GM23338 (cell line): ENCODE data around the gene TMEM163. TPM values are rescaled to one million over a fixed set of nuclear protein-coding genes. Genes with fewer than 3 reads are reported as not detected.

Source experiments
- ATAC-seq: fragments of 200-7000 bp; cut with Tn5 transposase; 3 replicates; pipeline ENCODE4 v1.9.1; 2020
- DNase-seq: peaks from one replicate; pipeline ENCODE4 v3.0.0-alpha.2; 2015; ENCODE audit warnings: low spot score
- H2AFZ ChIP-seq: fragments of 200-600 bp; sonication (generic); 2 replicates; pipeline ENCODE4 v1.8.0; 2016; ENCODE audit warnings: antibody characterized with exemption, mild to moderate bottlenecking, moderate library complexity
- H3F3A ChIP-seq: fragments of 200-600 bp; sonication (generic); replicated peaks from 2 replicates; pipeline ENCODE4 v1.8.0; 2017; ENCODE audit warnings: antibody characterized with exemption, mixed run types, low read depth
- H3K27ac ChIP-seq: fragments of 200-600 bp; sonication (generic); 2 replicates; pipeline ENCODE4 v1.6.1; 2016; ENCODE audit warnings: low read depth
- H3K27me3 ChIP-seq: fragments of 200-600 bp; sonication (generic); 2 replicates; pipeline ENCODE4 v1.8.0; 2016; ENCODE audit warnings: mild to moderate bottlenecking, mixed run types, moderate library complexity; ENCODE audit not compliant: insufficient read depth
- H3K36me3 ChIP-seq: fragments of 200-600 bp; sonication (generic); 2 replicates; pipeline ENCODE4 v1.8.0; 2016; ENCODE audit warnings: mild to moderate bottlenecking; ENCODE audit not compliant: insufficient read depth
- H3K4me1 ChIP-seq: fragments of 200-600 bp; sonication (generic); 2 replicates; pipeline ENCODE4 v1.8.0; 2016; ENCODE audit warnings: mild to moderate bottlenecking, moderate library complexity; ENCODE audit not compliant: insufficient read depth
- H3K4me2 ChIP-seq: fragments of 200-600 bp; sonication (generic); 2 replicates; pipeline ENCODE4 v1.7.1; 2017; ENCODE audit warnings: mixed run types
- H3K4me3 ChIP-seq: fragments of 200-600 bp; sonication (generic); 2 replicates; pipeline ENCODE4 v1.6.1; 2016; ENCODE audit warnings: mixed run types
- H3K79me2 ChIP-seq: fragments of 200-600 bp; sonication (generic); replicated peaks from 2 replicates; pipeline ENCODE4 v1.8.0; 2017; ENCODE audit warnings: mild to moderate bottlenecking; ENCODE audit not compliant: insufficient read depth
- H3K9me2 ChIP-seq: fragments of 200-600 bp; sonication (generic); 2 replicates; pipeline ENCODE4 v1.8.0; 2017; ENCODE audit not compliant: insufficient read depth
- H4K20me1 ChIP-seq: fragments of 200-600 bp; sonication (generic); replicated peaks from 2 replicates; pipeline ENCODE4 v1.8.0; 2017; ENCODE audit warnings: mild to moderate bottlenecking; ENCODE audit not compliant: insufficient read depth
- H3K27ac Mint-ChIP-seq: 2 replicates; pipeline ENCODE4 v1.8.0; 2020; ENCODE audit warnings: inconsistent platforms, mild to moderate bottlenecking, moderate library complexity, mixed read lengths
- H3K27me3 Mint-ChIP-seq: 3 replicates; pipeline ENCODE4 v1.8.0; 2022; ENCODE audit warnings: low read depth, mild to moderate bottlenecking, moderate library complexity, mixed read lengths, inconsistent platforms; ENCODE audit not compliant: insufficient read depth, poor library complexity
- H3K36me3 Mint-ChIP-seq: 3 replicates; pipeline ENCODE4 v1.8.0; 2021; ENCODE audit warnings: low read depth, mild to moderate bottlenecking, inconsistent platforms, moderate library complexity, mixed read lengths
- H3K4me1 Mint-ChIP-seq: 3 replicates; pipeline ENCODE4 v1.8.0; 2020; ENCODE audit warnings: mild to moderate bottlenecking, inconsistent platforms, mixed read lengths
- H3K4me3 Mint-ChIP-seq: 3 replicates; pipeline ENCODE4 v1.8.0; 2021; ENCODE audit warnings: moderate library complexity, mild to moderate bottlenecking, inconsistent platforms, mixed read lengths
- H3K9me3 Mint-ChIP-seq: 3 replicates; pipeline ENCODE4 v1.8.0; 2020; ENCODE audit warnings: moderate library complexity, mild to moderate bottlenecking, inconsistent platforms, mixed read lengths
- CREB1 ChIP-seq: fragments of 250-450 bp; sonication (Bioruptor Pico); IDR thresholded peaks from 2 replicates; pipeline ENCODE4 v1.5.0; 2020; ENCODE audit warnings: low read depth, mild to moderate bottlenecking, moderate library complexity
- CTCF ChIP-seq, 2 experiments: fragments of 200-600 bp in 1 of 2; sonication (generic) in 1 of 2; conservative IDR thresholded peaks; 2 replicates each; pipeline versions ENCODE4 v1.5.1 to v1.6.1; 2016 to 2017; ENCODE audit warnings: antibody characterized with exemption in 2 of 2, low read depth in 2 of 2, mild to moderate bottlenecking in 2 of 2, moderate library complexity in 1 of 2
- ETS1 ChIP-seq: IDR thresholded peaks from 2 replicates; pipeline ENCODE4 v1.6.1; 2016; ENCODE audit warnings: antibody characterized with exemption
- EZH2 ChIP-seq: fragments of 200-600 bp; sonication (generic); IDR thresholded peaks from one replicate; pipeline ENCODE4 v1.8.0; 2017; ENCODE audit warnings: antibody characterized with exemption, mild to moderate bottlenecking, low read depth; ENCODE audit not compliant: unreplicated experiment
- EZH2phosphoT487 ChIP-seq: fragments of 200-600 bp; sonication (generic); IDR thresholded peaks from one replicate; pipeline ENCODE4 v1.8.1; 2018; ENCODE audit warnings: antibody characterized with exemption; ENCODE audit not compliant: unreplicated experiment
- JUNB ChIP-seq: IDR thresholded peaks from one replicate; pipeline ENCODE4 v1.6.1; 2016; ENCODE audit warnings: antibody characterized with exemption; ENCODE audit not compliant: unreplicated experiment
- NANOG ChIP-seq: IDR thresholded peaks from 2 replicates; pipeline ENCODE4 v1.6.1; 2016; ENCODE audit warnings: antibody characterized with exemption, borderline replicate concordance
- POLR2AphosphoS5 ChIP-seq: IDR thresholded peaks from 2 replicates; pipeline ENCODE4 v1.6.1; 2016; ENCODE audit warnings: antibody characterized with exemption, low read depth
- REST ChIP-seq: IDR thresholded peaks from one replicate; pipeline ENCODE4 v1.6.1; 2018; ENCODE audit warnings: antibody characterized with exemption; ENCODE audit not compliant: unreplicated experiment
- STAT1 ChIP-seq: IDR thresholded peaks from one replicate; pipeline ENCODE4 v1.6.1; 2016; ENCODE audit warnings: antibody characterized with exemption; ENCODE audit not compliant: unreplicated experiment
- ZNF114 ChIP-seq: fragments of 250-450 bp; sonication (Bioruptor Pico); IDR thresholded peaks from 2 replicates; pipeline ENCODE4 v1.5.0; 2020; ENCODE audit warnings: mild to moderate bottlenecking, moderate library complexity
- ZNF331 ChIP-seq: fragments of 250-450 bp; sonication (Bioruptor Pico); IDR thresholded peaks from 2 replicates; pipeline ENCODE4 v1.5.0; 2020; ENCODE audit warnings: low read depth, mild to moderate bottlenecking, moderate library complexity
- ZNF462 ChIP-seq: fragments of 250-450 bp; sonication (Bioruptor Pico); IDR thresholded peaks from 2 replicates; pipeline ENCODE4 v1.5.0; 2020; ENCODE audit warnings: mild to moderate bottlenecking, moderate library complexity
- polyA plus RNA-seq: library from polyadenylated mRNA; unstranded; fragments of >200 nt; fragmentation: Nextera tagmentation; extraction: Ambion mirVana; gene quantifications from 2 replicates; pipeline ENCODE4 v1.2.1, GENCODE V29; 2016
- total RNA-seq: library from RNA; depleted of rRNA; stranded (reverse); fragments of >200 nt; shearing (Covaris generic); gene quantifications from 2 replicates; pipeline ENCODE4 v1.2.3, GENCODE V29; 2014

TMEM163 gene
- total and polyA plus RNA-seq, 2 experiments from 2014 or later: 1.1 to 1.8 TPM

GRCh38 chr2:134682726-134683125 lies 36.1 kb downstream of the TMEM163 start:
- peaks cover 21% of the 10 kb centered on the region for H3K4me1 Mint-ChIP-seq
- DNase-seq (no peak), ATAC-seq (no peak)
- Histone ChIP-seq H3K79me2 (no peaks in the 10 kb centered on the region), H3K4me1 (peaks cover 16% of the 10 kb centered on the region; the same call in 1 of the 2 replicates), H3K27me3 (no peaks in the 10 kb centered on the region), H2AFZ (no peak overlapping the region), H3K4me3 (no peak overlapping the region), H3K36me3 (no peaks in the 10 kb centered on the region), H4K20me1 (no peaks in the 10 kb centered on the region), H3F3A (no peaks in the 10 kb centered on the region), H3K4me2 (no peak overlapping the region), H3K9me2 (peaks cover 9% of the 10 kb centered on the region; the same call in 1 of the 2 replicates), H3K27ac (no peak overlapping the region)
- no peaks in the 10 kb centered on the region for H3K36me3 Mint-ChIP-seq
- TF ChIP-seq EZH2phosphoT487: no peak
- TF ChIP-seq STAT1: no peak
- no peak for TF ChIP-seq CTCF (conservative IDR thresholded peaks at IDR 0.05; ENCODE audit: low read depth in 2 of 2)
- no peak for TF ChIP-seq CREB1 (CRISPR knock-in tag)
- TF ChIP-seq ZNF462 (CRISPR knock-in tag): no peak
- TF ChIP-seq REST: no peak
- TF ChIP-seq ETS1: no peak
- no peak for TF ChIP-seq NANOG
- no peak for TF ChIP-seq ZNF331 (CRISPR knock-in tag)
- TF ChIP-seq JUNB: no peak
- no peak for TF ChIP-seq ZNF114
- TF ChIP-seq EZH2: no peak
- TF ChIP-seq POLR2AphosphoS5: no peak
- no peak overlapping the region for H3K27ac Mint-ChIP-seq
- H3K27me3 Mint-ChIP-seq: no peaks in the 10 kb centered on the region
- H3K9me3 Mint-ChIP-seq: no peaks in the 10 kb centered on the region
- H3K4me3 Mint-ChIP-seq: no peak overlapping the region
